Right renal pelvis (tissue), 4 donors: ENCODE results near the gene LZTR1. TPM values are rescaled to one million over a fixed set of nuclear protein-coding genes. Genes with fewer than 3 reads are reported as not detected.
"Not testable (repeated sequence)": the region's sequence is repeated elsewhere in the genome, so short reads cannot be mapped to it uniquely, and the experiment has no call there.

ENCODE experiments used
- DNase-seq, 4 donors: peaks; one replicate each; pipeline ENCODE4 v3.0.0-alpha.2; 2013; ENCODE audit warnings: low read depth in 4 of 4, low spot score in 3 of 4, missing footprints in 1 of 4
- polyA plus RNA-seq, 4 donors: library from polyadenylated mRNA; unstranded; fragments of 120-200 nt; gene quantifications; one replicate each; pipeline ENCODE4 v1.2.1, GENCODE V29; 2013; ENCODE audit not compliant: insufficient read length in 4 of 4

Gene LZTR1
- 10 to 100 TPM; 43.3 to 55.0 (median 49.1) TPM for polyA plus RNA-seq

DNA sequence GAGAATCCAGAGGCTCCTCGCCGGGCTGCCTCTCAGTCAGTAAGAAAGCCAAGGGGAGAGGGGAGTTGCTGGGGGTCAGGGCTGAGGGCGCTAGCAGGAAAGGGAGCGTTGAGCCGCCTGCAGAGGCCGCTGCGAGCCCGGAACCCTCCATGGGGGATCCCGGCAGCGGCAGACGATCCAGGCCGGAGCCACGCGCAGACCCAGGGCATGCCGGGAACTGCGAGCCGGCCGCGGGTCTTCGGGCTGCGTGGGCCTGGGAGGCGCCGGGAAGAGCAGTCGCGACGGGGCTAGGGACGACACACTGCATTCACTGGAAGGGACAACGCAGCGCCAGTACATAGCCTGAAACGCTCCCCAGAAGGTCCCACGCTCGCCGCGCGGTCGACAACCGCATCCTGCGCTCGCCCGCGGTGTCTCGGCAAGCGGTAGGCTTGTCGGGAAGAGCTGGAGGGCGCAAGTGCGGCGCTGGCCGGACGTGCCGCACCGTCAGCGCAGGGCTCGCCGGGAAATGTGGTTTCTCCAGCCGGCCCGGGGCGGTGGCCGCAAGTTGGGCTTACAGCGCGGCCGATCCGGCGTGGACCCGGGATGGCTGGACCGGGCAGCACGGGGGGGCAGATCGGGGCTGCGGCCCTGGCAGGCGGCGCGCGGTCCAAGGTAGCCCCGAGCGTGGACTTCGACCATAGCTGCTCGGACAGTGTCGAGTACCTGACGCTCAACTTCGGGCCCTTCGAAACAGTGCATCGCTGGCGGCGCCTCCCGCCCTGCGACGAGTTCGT lies at the start of gene LZTR1:
Gene LZTR1 (plus strand): TSS at position 511 of the 776 bp plus-strand sequence. CDS start 75 bp downstream, at position 586.
- peak; percentile 61 to 79 (median 66) for DNase-seq

GRCh38 chr22:20933910-20934309 lies 48.2 kb upstream of the LZTR1 start:
- DNase-seq = no peak

- DNase-seq = not testable (repeated sequence)
These were observed 47.0 kb upstream of the LZTR1 start for GRCh38 chr22:20935049-20935448.

DNA sequence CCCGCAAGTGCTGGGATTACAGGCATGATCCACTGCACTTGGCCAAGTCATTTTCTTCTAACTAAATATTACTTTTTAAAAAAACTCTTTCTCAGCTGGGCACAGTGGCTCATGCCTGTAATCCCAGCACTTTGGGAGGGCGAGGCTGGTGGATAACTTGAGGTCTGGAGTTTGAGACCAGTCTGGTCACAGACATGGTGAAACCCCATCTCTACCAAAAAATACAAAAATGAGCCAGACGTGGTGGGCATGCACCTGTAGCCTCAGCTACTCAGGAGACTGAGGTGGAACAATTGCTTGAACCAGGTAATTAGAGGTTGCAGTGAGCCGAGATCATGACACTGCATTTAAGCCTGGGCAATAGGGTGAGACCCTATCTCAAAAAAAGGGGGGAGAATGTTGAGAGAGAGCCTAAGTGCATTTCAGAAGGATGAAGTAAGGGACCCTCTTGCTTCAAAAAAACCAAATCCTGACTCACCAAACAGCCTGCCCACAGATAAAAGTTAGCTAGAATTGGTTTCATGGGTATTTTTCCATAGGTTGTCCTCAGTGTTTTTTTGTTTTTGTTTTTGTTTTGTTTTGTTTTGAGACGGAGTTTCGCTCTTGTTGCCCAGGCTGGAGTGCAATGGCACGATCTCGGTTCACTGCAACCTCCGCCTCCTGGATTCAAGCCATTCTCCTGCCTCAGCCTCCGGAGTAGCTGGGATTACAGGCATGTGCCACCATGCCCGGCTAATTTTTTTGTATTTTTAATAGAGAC lies 46.1 kb upstream of the LZTR1 start:
- DNase-seq = not testable (repeated sequence)

DNA sequence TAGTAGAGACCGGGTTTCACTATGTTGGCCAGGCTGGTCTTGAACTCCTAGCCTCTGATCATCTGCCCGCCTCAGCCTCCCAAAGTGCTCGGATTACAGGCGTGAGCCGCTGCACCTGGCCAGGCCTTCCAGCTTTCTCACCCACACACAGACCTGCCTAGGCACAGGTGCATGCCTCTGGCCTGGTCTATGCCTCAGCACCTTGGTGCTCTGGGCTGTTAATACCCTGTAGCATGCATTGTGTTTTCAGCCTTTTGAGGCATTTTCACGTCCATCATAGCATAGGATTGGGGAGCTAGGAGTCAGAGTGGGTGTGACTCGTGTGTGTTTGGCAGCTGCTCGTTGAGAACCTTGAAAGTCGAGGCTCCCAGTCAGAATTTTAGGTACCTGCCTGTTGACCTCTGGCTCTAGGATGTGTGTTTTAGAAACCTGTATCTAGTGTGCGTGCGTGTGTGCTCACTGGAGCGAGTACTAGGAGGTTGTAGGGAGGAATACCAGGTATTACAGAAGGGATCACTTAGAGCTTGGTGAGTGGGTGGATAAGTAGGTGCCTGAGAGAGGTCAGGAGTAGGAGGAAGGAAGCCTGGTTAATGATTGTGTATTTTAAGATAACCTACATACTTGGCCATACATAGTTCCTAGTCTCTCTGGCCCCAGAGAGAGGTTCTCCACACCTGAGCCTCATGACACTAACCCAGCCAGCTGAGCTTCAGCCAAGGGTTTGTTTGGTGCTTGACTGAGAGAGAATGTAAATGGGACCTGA lies 44.9 kb upstream of the LZTR1 start:
- no peak for DNase-seq

DNA sequence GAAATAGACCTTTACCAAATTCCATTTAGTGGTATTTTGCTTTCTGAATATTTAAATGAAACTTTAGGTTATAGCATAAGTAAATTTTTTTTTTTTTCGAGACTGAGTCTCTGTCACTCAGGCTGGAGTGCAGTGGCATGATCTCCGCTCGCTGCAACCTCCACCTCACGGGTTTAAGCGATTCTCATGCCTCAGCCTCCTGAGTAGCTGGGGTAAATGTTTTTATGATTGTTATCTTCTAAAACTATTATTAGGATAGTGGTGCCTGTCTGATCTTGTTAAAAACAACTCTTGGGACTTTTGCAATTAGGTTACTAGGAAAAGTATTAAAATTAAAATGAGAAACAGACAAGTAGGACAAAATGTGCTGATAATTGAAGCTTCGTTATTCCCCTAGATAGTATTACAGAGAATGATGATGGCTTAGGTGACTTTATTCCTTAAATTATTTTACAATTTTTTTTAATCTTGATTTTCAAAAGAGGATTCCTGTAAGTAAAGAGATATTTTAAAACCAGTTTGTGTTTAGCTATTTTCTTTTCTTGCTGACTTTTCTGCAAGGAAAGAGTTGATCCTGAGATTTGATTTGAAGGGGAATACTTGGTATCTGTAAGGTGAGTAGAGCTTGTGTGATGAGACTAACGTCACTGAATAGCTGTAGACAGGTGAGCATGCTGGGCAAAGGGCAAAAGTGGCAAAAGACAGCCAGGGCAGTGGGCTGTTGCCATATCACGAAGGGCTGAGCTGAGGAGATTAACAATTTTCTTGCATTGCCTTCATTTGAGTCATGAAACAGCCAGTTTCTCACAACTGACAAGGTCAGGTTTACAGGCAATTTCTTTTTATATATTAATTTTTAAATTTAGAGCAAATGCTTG lies 44.1 kb upstream of the LZTR1 start:
- no peak for DNase-seq

DNA sequence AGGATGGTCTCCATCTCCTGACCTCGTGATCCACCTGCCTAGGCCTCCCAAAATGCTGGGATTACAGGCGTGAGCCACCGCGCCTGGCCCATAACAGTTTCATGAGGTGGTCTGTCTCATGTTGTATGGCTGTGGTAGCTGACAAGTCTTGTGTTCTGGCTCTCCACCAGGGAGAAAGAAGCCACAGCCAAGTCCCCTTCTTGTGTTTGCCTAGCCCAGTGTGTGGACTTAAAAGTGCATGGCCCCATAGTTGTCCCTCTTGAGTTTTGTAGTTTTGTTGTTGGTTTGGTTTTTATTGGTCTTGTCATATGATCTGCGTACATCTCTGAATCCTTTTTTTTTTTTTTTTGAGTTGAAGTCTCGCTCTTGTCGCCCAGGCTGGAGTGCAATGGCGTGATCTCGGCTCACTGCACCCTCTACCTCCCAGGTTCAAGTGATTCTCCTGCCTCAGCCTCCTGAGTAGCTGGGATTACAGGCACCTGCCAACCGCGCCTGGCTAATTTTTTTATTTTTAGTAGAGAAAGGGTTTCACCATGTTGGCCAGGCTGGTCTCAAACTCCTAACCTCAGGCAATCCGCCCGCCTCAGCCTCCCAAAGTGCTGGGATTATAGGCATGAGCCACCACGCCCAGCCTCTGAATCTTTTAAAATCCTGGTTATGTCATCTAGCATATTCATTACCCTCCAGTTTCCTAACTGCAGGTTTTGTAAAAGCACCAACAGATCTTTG lies 42.5 kb upstream of the LZTR1 start:
- DNase-seq = not testable (repeated sequence)

DNA sequence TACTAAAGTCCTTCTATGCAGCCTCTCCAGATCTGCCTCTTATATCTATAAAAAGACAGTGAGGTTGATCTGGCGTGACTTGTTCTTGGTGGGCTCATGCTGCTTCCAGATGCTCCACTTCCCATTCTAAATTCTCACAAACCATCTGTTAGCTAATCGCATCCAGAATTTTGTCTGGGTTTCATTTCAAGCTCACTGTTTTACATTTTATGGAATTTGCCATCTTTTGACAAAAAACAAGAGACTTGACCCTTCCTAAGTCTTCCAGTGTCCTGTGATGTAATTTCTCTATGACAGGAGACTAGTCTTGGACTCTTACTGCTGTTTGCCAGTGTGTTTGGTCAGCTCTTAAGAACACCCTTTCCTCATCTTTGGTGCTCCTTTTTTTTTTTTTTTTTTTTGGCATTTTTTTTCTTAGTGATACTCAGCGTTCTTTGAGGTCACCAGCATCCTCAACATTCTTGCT lies 41.9 kb upstream of the LZTR1 start:
- no peak for DNase-seq

DNA sequence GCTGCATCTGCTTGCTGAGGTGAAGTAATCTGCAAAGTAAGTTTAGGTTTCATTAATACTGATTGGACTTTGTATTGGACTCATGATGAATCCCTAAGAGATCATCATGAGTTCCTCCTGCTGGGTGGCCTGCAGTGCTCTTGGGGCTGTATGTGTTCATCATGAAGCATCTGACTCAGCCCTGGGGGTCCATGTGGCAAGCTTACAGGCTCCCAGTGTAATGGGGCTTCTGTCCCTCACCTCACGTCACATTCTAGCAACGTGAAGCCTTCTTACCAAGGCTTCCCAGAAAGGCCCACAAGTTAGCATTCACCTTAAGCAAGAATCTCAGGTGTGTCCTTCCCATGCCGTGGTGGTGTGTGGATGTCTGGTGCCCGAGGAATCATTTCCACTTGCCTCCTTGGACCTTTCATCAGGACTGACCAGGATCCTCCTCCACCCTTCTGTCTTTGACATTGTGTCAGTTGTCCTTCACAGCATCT lies 41.2 kb upstream of the LZTR1 start:
- DNase-seq = no peak

DNA sequence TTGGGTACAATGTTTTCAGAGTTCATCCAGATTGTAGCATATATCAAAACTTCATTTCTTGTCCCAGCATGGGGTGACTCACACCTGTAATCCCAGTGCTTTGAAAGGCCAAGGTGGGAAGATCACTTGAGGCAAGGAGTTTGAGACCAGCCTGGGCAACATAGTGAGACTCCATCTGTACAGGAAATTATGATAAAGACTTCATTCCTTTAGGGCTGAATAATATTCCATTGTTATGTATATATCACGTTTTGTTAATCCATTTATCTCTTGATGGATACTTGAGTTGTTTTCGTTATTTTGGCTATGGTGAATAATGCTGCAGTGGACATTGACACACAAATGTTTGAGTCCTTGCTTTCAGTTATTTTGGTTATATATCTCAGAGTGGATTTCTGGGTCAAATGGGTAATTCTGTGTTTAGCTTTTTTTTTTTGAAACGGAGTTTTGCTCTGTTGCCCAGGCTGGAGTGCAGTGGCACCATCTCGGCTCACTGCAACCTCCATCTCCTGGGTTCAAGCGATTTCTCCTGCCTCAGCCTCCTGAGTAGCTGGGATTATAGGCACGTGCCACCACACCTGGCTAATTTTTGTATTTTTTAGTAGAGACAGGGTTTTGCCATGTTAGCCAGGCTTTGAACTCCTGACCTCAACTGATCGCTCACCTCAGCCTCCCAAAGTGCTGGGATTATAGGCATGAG lies 39.7 kb upstream of the LZTR1 start:
- DNase-seq = not testable (repeated sequence)

DNA sequence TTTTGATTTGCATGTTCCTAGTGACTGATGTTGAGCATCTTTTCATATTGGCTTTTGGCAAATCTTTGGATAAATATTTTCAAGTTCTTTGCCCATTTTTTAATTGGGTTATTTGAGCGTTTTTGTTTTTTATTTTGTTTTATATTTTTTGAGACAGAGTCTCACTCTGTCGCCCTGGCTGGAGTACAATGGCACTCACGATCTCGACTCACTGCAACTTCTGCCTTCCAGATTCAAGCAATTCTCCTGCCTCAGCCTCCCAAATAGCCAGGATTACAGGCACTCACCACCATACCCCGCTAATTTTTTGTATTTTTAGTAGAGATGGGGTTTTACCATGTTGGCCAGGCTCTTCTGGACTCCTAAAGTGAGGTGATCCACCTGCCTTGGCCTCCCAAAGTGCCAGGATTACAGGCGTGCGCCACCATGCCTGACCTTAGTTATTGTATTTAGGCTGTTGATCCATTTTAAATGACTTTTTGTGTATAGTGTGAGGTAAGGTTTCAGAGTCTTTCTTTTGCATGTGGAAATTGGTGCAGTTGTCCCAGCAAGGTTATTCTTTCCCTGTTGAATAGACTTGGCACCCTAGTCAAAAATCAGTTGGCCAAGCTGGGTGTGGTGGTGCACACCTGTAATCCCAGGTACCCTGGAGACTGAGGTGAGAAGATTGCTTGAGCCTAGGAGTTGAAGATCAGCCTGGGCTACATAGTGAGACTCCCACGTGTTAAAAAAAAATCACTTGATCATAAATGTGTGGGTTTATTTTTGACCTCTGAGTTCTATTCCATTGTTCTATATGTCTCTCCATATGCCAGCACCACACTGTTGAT lies 38.8 kb upstream of the LZTR1 start:
- no peak for DNase-seq

- no peak for DNase-seq
These were observed 38.1 kb upstream of the LZTR1 start for GRCh38 chr22:20944042-20944441.

DNA sequence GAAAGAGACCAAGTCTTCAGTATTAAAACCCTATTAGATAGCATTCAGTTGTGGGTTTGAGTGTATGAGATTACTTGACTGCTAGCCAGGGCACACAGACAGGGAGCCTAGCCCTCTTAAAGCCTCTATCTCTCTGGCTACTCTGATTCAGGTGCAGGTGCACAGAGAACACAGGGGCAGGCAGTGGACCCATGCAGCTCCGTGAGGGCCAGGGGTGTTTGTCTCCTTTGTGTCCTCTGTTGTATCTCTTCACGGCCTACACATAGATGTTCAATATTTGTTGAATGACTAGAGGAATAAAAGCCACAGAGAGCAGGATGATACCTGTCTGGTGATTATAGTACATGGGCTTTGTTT lies 36.5 kb upstream of the LZTR1 start:
- no peak for DNase-seq

GRCh38 chr22:20946080-20946986 lies 35.8 kb upstream of the LZTR1 start:
- DNase-seq = no peak

- DNase-seq = no peak
These were observed 35.1 kb upstream of the LZTR1 start for GRCh38 chr22:20946991-20947390.

- DNase-seq = no peak
These were observed 33.6 kb upstream of the LZTR1 start for GRCh38 chr22:20948450-20948849.

- no peak for DNase-seq
These were observed 33.1 kb upstream of the LZTR1 start for GRCh38 chr22:20948989-20949388.
